ENCODE data around the gene PGGT1B. TPM values are rescaled to one million over a fixed set of nuclear protein-coding genes. Genes with fewer than 3 reads are reported as not detected.
A peak's percentile ranks its signal among the peaks of the same experiment; 100 is the strongest.

Gene PGGT1B
- total and polyA plus RNA-seq, 2 donors (not counting 1 experiment from before 2014, with no cell fraction given), result 3.8 to 63.4 TPM

- no CpG with 5 or more reads among the region's 3 CpGs for WGBS (ENCODE audit: insufficient coverage)
- no peaks in the 10 kb centered on the region for H3K79me2 ChIP-seq (ENCODE audit: control insufficient read depth, insufficient read depth, low read length)
These were observed 9.8 kb upstream of the PGGT1B start for GRCh38 chr5:115272297-115272958.

More at GRCh38 chr5:115272297-115272958, 9.8 kb upstream of the PGGT1B start:
- peak overlapping the region; percentile 42 for H3K27ac Mint-ChIP-seq
- H3K27me3 Mint-ChIP-seq, result no peaks in the 10 kb centered on the region
- no peak for ATAC-seq (ENCODE audit: low read depth)
- intact Hi-C loops (cut with micrococcal nuclease), result no loop called here
- DNase-seq, result no peak
- Histone ChIP-seq H2AFZ (ENCODE audit: insufficient read depth, low read depth, low read length, poor library complexity, severe bottlenecking) (no peak overlapping the region), H3K36me3 (replicated peaks in 1 of 2; ENCODE audit: control extremely low read depth in 1 of 2, control insufficient read depth in 1 of 2, extremely low read depth in 1 of 2, insufficient read depth in 2 of 2, low read length in 1 of 2) (no peaks in the 10 kb centered on the region), H3K4me2 (replicated peaks; ENCODE audit: low read depth, low read length, poor library complexity, severe bottlenecking) (peak overlapping the region; percentile 61), H3K4me3 (ENCODE audit: control extremely low read depth in 1 of 5, extremely low read depth in 1 of 5, insufficient read depth in 1 of 5, low read depth in 2 of 5, low read length in 4 of 5) (no peak overlapping the region), H3K9me3 (ENCODE audit: control extremely low read depth in 1 of 3, control insufficient read depth in 2 of 3, insufficient read depth in 1 of 3, low read length in 2 of 3) (no peaks in the 10 kb centered on the region), H3K27ac (ENCODE audit: low read length in 2 of 2) (peak overlapping the region in 1 of 2 donors; percentile 65), H3K4me1 (ENCODE audit: control insufficient read depth in 2 of 2, insufficient read depth in 2 of 2, low read length in 2 of 2) (peaks cover 34 to 38% of the 10 kb centered on the region in 2 donors), H3K9ac (ENCODE audit: low read length) (peak overlapping the region; percentile 24), H4K20me1 (ENCODE audit: control insufficient read depth, insufficient read depth, low read length, poor library complexity, severe bottlenecking) (no peaks in the 10 kb centered on the region), H3K27me3 (replicated peaks in 1 of 4; ENCODE audit: control extremely low read depth in 1 of 4, control insufficient read depth in 3 of 4, insufficient read depth in 4 of 4, low read length in 3 of 4) (no peaks in the 10 kb centered on the region)
- H3K9me3 Mint-ChIP-seq (ENCODE audit: insufficient read depth), result no peaks in the 10 kb centered on the region
- CTCF ChIA-PET, result no interaction called here
- TF ChIP-seq EZH2 (IDR thresholded peaks at IDR 0.05; ENCODE audit: borderline replicate concordance, insufficient read depth, low read depth, low read length, poor library complexity, severe bottlenecking) (no peak), CTCF (IDR thresholded peaks at IDR 0.05) (no peak)
- POLR2A ChIA-PET, result interaction anchor here (0.7 kb wide), 1 partner anchor 9 kb away, joined by 5 read pairs; no protein-coding TSS in a partner anchor
- peaks cover 44% of the 10 kb centered on the region for H3K4me1 Mint-ChIP-seq
- no peak overlapping the region for H3K4me3 Mint-ChIP-seq

Measured in B cell (primary cell).